ENCODE data around the gene NTRK1.
A peak's percentile ranks its signal among the peaks of the same experiment; 100 is the strongest.

NTRK1 gene

GRCh38 chr1:156881101-156881500, 20.4 kb downstream of the NTRK1 start:
- no peak for DNase-seq (ENCODE audit: low read depth)

- DNase-seq (ENCODE audit: low read depth): no peak
Measured at GRCh38 chr1:156881663-156882062, 21.0 kb downstream of the NTRK1 start.

- no peak for DNase-seq (ENCODE audit: low read depth)
Measured at GRCh38 chr1:156882543-156882942, 21.9 kb downstream of the NTRK1 start.

- no peak for DNase-seq (ENCODE audit: low read depth)
Measured at GRCh38 chr1:156883919-156884318, 23.3 kb downstream of the NTRK1 start.

GRCh38 chr1:156884560-156885184, 24.0 kb downstream of the NTRK1 start:
- no peak for DNase-seq (ENCODE audit: low read depth)

- no peak for DNase-seq (ENCODE audit: low read depth)
Measured at GRCh38 chr1:156885314-156885713, 24.6 kb downstream of the NTRK1 start.

- DNase-seq (ENCODE audit: low read depth): no peak
Measured at GRCh38 chr1:156885880-156886355, 25.3 kb downstream of the NTRK1 start.

GRCh38 chr1:156886583-156887281, 26.1 kb downstream of the NTRK1 start:
- no peak for DNase-seq (ENCODE audit: low read depth)

- DNase-seq (ENCODE audit: low read depth): no peak
Measured at GRCh38 chr1:156887317-156887716, 26.7 kb downstream of the NTRK1 start.

- no peak for DNase-seq (ENCODE audit: low read depth)
Measured at GRCh38 chr1:156887734-156888133, 27.1 kb downstream of the NTRK1 start.

GRCh38 chr1:156889802-156890580, 29.3 kb downstream of the NTRK1 start:
- DNase-seq (ENCODE audit: low read depth): peak; percentile 46

GRCh38 chr1:156892190-156893047, 31.8 kb downstream of the NTRK1 start:
- peak; percentile 88 for DNase-seq (ENCODE audit: low read depth)

- no peak for DNase-seq (ENCODE audit: low read depth)
Measured at GRCh38 chr1:156893048-156893953, 32.6 kb downstream of the NTRK1 start, which contains the start of gene PEAR1. TSS of gene PEAR1 (plus strand) at chr1:156893718. CDS start at chr1:156903927, 10,209 bp downstream.

- no peak for DNase-seq (ENCODE audit: low read depth)
Measured at GRCh38 chr1:156894001-156894400, 33.3 kb downstream of the NTRK1 start.

GRCh38 chr1:156894711-156895454, 34.2 kb downstream of the NTRK1 start:
- DNase-seq (ENCODE audit: low read depth): no peak

GRCh38 chr1:156895455-156895812, 34.8 kb downstream of the NTRK1 start:
- no peak for DNase-seq (ENCODE audit: low read depth)

- DNase-seq (ENCODE audit: low read depth): no peak
Measured at GRCh38 chr1:156895927-156896326, 35.3 kb downstream of the NTRK1 start.

GRCh38 chr1:156896490-156897033, 35.9 kb downstream of the NTRK1 start:
- no peak for DNase-seq (ENCODE audit: low read depth)

GRCh38 chr1:156897078-156897825, 36.6 kb downstream of the NTRK1 start:
- DNase-seq (ENCODE audit: low read depth): no peak

Data from activated T-cell treated with anti-CD3 and anti-CD28 coated beads for 48 hours (primary cell).